ENCODE measurements around the gene SP9. TPM values are rescaled to one million over a fixed set of nuclear protein-coding genes. Genes with fewer than 3 reads are reported as not detected.

SP9 gene
- not detected for total RNA-seq
- polyA plus RNA-seq, result not detected
- long read RNA-seq, donor 1, result 0 reads
- long read RNA-seq, donor 2, result 0 reads

GRCh38 chr2:174334781-174335251 is at the start of gene SP9:
TSS of gene SP9 (plus strand) at chr2:174334954. CDS start at chr2:174335093, 139 bp downstream.
- TF ChIP-seq CTCF (IDR thresholded peaks at IDR 0.05 in 8 of 11, conservative IDR thresholded peaks at IDR 0.05 in 3 of 11) (no peak), POLR2AphosphoS5 (IDR thresholded peaks at IDR 0.05) (peak in 2 of 3 donors; percentile 49 to 62), POLR2A (IDR thresholded peaks at IDR 0.05) (no peak)
- WGBS, 5 donors, result 1 to 6% (median 3%) methylated on average over 16 to 44 of the region's 44 CpGs
- Histone ChIP-seq H3K4me1 (peaks cover 15 to 68% (median 56%) of the 10 kb centered on the region in 6 donors), H3K27me3 (replicated peaks in 1 of 7) (peaks cover 32 to 100% (median 100%) of the 10 kb centered on the region in 7 donors), H3K4me3 (peak within 1 kb of the TSS in 6 of 8 donors; percentile 39 to 70 (median 42)), H3K27ac (no peak within 1 kb of the TSS), H3K9me3 (peaks cover 0 to 3% (median 0%) of the 10 kb centered on the region in 8 donors), H3K36me3 (no peaks in the 10 kb centered on the region)
- intact Hi-C loops (cut with DNase I; ENCODE audit: low total_unique reads), result no loop called here
- no peak for DNase-seq

- no peak overlapping the region for H3K27ac ChIP-seq
- no peak for TF ChIP-seq POLR2A (IDR thresholded peaks at IDR 0.05)
- TF ChIP-seq POLR2AphosphoS5 (IDR thresholded peaks at IDR 0.05), result no peak
- no peak for TF ChIP-seq CTCF (IDR thresholded peaks at IDR 0.05 in 8 of 11, conservative IDR thresholded peaks at IDR 0.05 in 3 of 11)
- WGBS, 5 donors, result 90 to 96% (median 93%) methylated on average over 2 of the region's 2 CpGs
- H3K4me3 ChIP-seq, result no peak overlapping the region
- no peaks in the 10 kb centered on the region for H3K4me1 ChIP-seq
- no peaks in the 10 kb centered on the region for H3K9me3 ChIP-seq
- DNase-seq, result no peak
- H3K36me3 ChIP-seq, result no peaks in the 10 kb centered on the region
- intact Hi-C loops (cut with DNase I; ENCODE audit: low total_unique reads), result no loop called here
- peaks cover 0 to 30% (median 0%) of the 10 kb centered on the region in 7 donors for H3K27me3 ChIP-seq (replicated peaks in 1 of 7)
These were observed 48.6 kb upstream of the SP9 start for GRCh38 chr2:174286172-174286571.

- Histone ChIP-seq H3K27me3 (replicated peaks in 1 of 7) (peaks cover 0 to 9% (median 0%) of the 10 kb centered on the region in 7 donors), H3K27ac (no peak overlapping the region), H3K36me3 (no peaks in the 10 kb centered on the region), H3K4me1 (no peaks in the 10 kb centered on the region), H3K9me3 (peaks cover 0 to 18% (median 11%) of the 10 kb centered on the region in 8 donors), H3K4me3 (no peak overlapping the region)
- intact Hi-C loops (cut with DNase I; ENCODE audit: low total_unique reads), result no loop called here
- TF ChIP-seq POLR2AphosphoS5 (IDR thresholded peaks at IDR 0.05), result no peak
- TF ChIP-seq POLR2A (IDR thresholded peaks at IDR 0.05), result no peak
- no peak for TF ChIP-seq CTCF (IDR thresholded peaks at IDR 0.05 in 8 of 11, conservative IDR thresholded peaks at IDR 0.05 in 3 of 11)
- WGBS, 5 donors, result 86 to 93% (median 92%) methylated on average over 1 of the region's 1 CpG
- DNase-seq, result no peak
These were observed 41.8 kb upstream of the SP9 start for GRCh38 chr2:174292908-174293307.

- peaks cover 0 to 12% (median 0%) of the 10 kb centered on the region in 7 donors for H3K27me3 ChIP-seq (replicated peaks in 1 of 7)
- 76 to 85% (median 81%) methylated on average over 3 of the region's 3 CpGs for WGBS, 5 donors
These were observed 34.6 kb upstream of the SP9 start for GRCh38 chr2:174300114-174300513.

More at GRCh38 chr2:174300114-174300513, 34.6 kb upstream of the SP9 start:
- TF ChIP-seq CTCF (IDR thresholded peaks at IDR 0.05 in 8 of 11, conservative IDR thresholded peaks at IDR 0.05 in 3 of 11) (no peak), POLR2AphosphoS5 (IDR thresholded peaks at IDR 0.05) (no peak), POLR2A (IDR thresholded peaks at IDR 0.05) (no peak)
- H3K4me3 ChIP-seq, result no peak overlapping the region
- H3K9me3 ChIP-seq, result no peaks in the 10 kb centered on the region
- no peak overlapping the region for H3K27ac ChIP-seq
- intact Hi-C loops (cut with DNase I; ENCODE audit: low total_unique reads), result no loop called here
- no peaks in the 10 kb centered on the region for H3K36me3 ChIP-seq
- H3K4me1 ChIP-seq, result no peaks in the 10 kb centered on the region
- DNase-seq, result no peak
